HepG2 (cell line): Measurements from ENCODE around the gene UGCG. TPM values are rescaled to one million over a fixed set of nuclear protein-coding genes. Genes with fewer than 3 reads are reported as not detected.
A peak's percentile ranks its signal among the peaks of the same experiment; 100 is the strongest.

ENCODE experiments used
- ATAC-seq: fragments of 200-7000 bp; cut with Tn5 transposase; 3 replicates; pipeline ENCODE4 v1.9.1; 2020; ENCODE audit warnings: mild to moderate bottlenecking, moderate library complexity
- BruUV-seq: library from RNA; stranded (reverse); fragments of 400-500 nt; replicated peaks from 2 replicates; lab custom pipeline; 2021; lab: Mats Ljungman, UMichigan
- CTCF ChIA-PET: fragments of 300-600 bp; formaldehyde crosslinking; extraction: SDS; loops from one replicate; lab custom pipeline; 2021; ENCODE audit warnings: low total read pairs, inconsistent platforms, low intra/inter-chr PET ratio; lab: Yijun Ruan, JAX
- POLR2A ChIA-PET: fragments of 350-600 bp; sonication (Branson Sonifier 250); formaldehyde crosslinking; loops from one replicate; lab custom pipeline; 2020; ENCODE audit warnings: antibody characterized with exemption, inconsistent platforms; lab: Yijun Ruan, JAX
- DNase-seq: peaks from one replicate; pipeline ENCODE4 v3.0.0-alpha.2; 2015; ENCODE audit warnings: low spot score
- FAIRE-seq: peaks from 3 replicates; lab custom pipeline; 2011; peaks lifted over from hg19 to GRCh38; lab: Jason Lieb, UNC
- H2AFZ ChIP-seq: one replicate; pipeline ENCODE4 v1.6.1; 2011; ENCODE audit warnings: low read length, inconsistent platforms
- H3K27ac ChIP-seq: fragments of 300-600 bp; 3 replicates; pipeline ENCODE4 v1.8.0; 2011; ENCODE audit warnings: mixed run types, mild to moderate bottlenecking, mixed read lengths, low read length, inconsistent platforms; ENCODE audit not compliant: insufficient read depth; ENCODE audit errors: extremely low read length
- H3K27me3 ChIP-seq, 2 experiments: fragments of 200-600 bp in 1 of 2; 2 replicates in 1 of 2; 3 replicates in 1 of 2; pipeline versions ENCODE4 v1.6.0 to v1.8.0; 2011; ENCODE audit warnings: low read length in 2 of 2, mild to moderate bottlenecking in 2 of 2, moderate library complexity in 2 of 2, inconsistent platforms in 1 of 2; ENCODE audit not compliant: insufficient read depth in 2 of 2, control insufficient read depth in 1 of 2
- H3K36me3 ChIP-seq, 2 experiments: fragments of 200-600 bp in 1 of 2; replicated peaks in 1 of 2; 2 replicates in 1 of 2; 3 replicates in 1 of 2; pipeline versions ENCODE4 v1.5.1 to v1.8.0; 2011; ENCODE audit warnings: low read length in 2 of 2, inconsistent platforms in 1 of 2; ENCODE audit not compliant: insufficient read depth in 2 of 2, control insufficient read depth in 1 of 2
- H3K4me1 ChIP-seq: 2 replicates; pipeline ENCODE4 v1.5.1; 2012; ENCODE audit warnings: low read length, inconsistent platforms; ENCODE audit not compliant: insufficient read depth
- H3K4me2 ChIP-seq: 2 replicates; pipeline ENCODE4 v1.6.0; 2011; ENCODE audit warnings: low read depth, low read length, inconsistent platforms
- H3K4me3 ChIP-seq, 3 experiments: fragments of 200-600 bp in 1 of 3; sonication (generic), shearing (Covaris generic) in 1 of 3; replicated peaks in 1 of 3; 2 replicates each; pipeline ENCODE4 v1.5.1; 2011 to 2016; ENCODE audit warnings: low read length in 3 of 3, inconsistent platforms in 2 of 3, low read depth in 2 of 3, mild to moderate bottlenecking in 2 of 3, control low read depth in 1 of 3, mixed read lengths in 1 of 3; ENCODE audit not compliant: insufficient read depth in 1 of 3
- H3K79me2 ChIP-seq: one replicate; pipeline ENCODE4 v1.6.1; 2011; ENCODE audit warnings: low read length, inconsistent platforms; ENCODE audit not compliant: insufficient read depth
- H3K9ac ChIP-seq: 2 replicates; pipeline ENCODE4 v1.6.0; 2011; ENCODE audit warnings: mild to moderate bottlenecking, low read depth, low read length, inconsistent platforms; ENCODE audit not compliant: insufficient read depth
- H3K9me3 ChIP-seq: 2 replicates; pipeline ENCODE4 v1.5.1; 2012; ENCODE audit warnings: mild to moderate bottlenecking, low read length
- H4K20me1 ChIP-seq: 2 replicates; pipeline ENCODE4 v1.6.0; 2011; ENCODE audit warnings: inconsistent platforms, mild to moderate bottlenecking, low read length, moderate library complexity; ENCODE audit not compliant: insufficient read depth
- BCL6 ChIP-seq: IDR thresholded peaks from 2 replicates; pipeline ENCODE4 v1.6.1; 2016; ENCODE audit warnings: missing genetic modification reagents, missing compliant biosample characterization
- FOSL2 ChIP-seq: sonication (generic); formaldehyde crosslinking; IDR thresholded peaks from 2 replicates; pipeline ENCODE4 v1.4.0; 2020; ENCODE audit warnings: missing genetic modification reagents
- HBP1 ChIP-seq: IDR thresholded peaks from 2 replicates; pipeline ENCODE4 v1.6.1; 2016; ENCODE audit warnings: low read depth, control low read depth
- MZF1 ChIP-seq: sonication (generic); formaldehyde crosslinking; IDR thresholded peaks from 2 replicates; pipeline ENCODE4 v1.8.1; 2023; ENCODE audit warnings: mild to moderate bottlenecking, missing genetic modification reagents, borderline replicate concordance
- RFX5 ChIP-seq: IDR thresholded peaks from 2 replicates; pipeline ENCODE4 v1.6.1; 2011; ENCODE audit warnings: low read depth, low read length, improper control_type of control experiment
- ZNF576 ChIP-seq: sonication (generic); formaldehyde crosslinking; IDR thresholded peaks from 2 replicates; pipeline ENCODE4 v1.4.0; 2020; ENCODE audit warnings: mild to moderate bottlenecking, missing genetic modification reagents
- WGBS: methylation state at CpG from one replicate; pipeline ENCODE4 v1.1.6; 2017; ENCODE audit warnings: low lambda C conversion rate; 5-methylcytosine and 5-hydroxymethylcytosine counted together
- in situ Hi-C: cut with HindIII; loops from 2 replicates; pipeline ENCODE4 v1.10.0; 2017; ENCODE audit warnings: low pct_unique_long_range_greater_than_20kb; ENCODE audit not compliant: extremely low pct_ligation_motif_present
- intact Hi-C: fragments of 100-400 bp; cut with micrococcal nuclease; formaldehyde crosslinking; loops from one replicate; pipeline ENCODE4 v1.10.0; 2022; ENCODE audit not compliant: unreplicated experiment
- polyA plus RNA-seq, 8 experiments: library from polyadenylated mRNA; depleted of rRNA in 3 of 8; stranded (reverse) in 7 of 8; unstranded in 1 of 8; fragments of >200 nt; fragmentation: Illumina TruSeq in 4 of 8; extraction: Trizol in 4 of 8; gene quantifications; 2 replicates each; pipeline versions ENCODE4 v1.2.1 to v1.2.3, GENCODE V29; 2011 to 2016; ENCODE audit warnings: low read depth in 4 of 8, missing spikeins in 1 of 8, mixed read lengths in 1 of 8; ENCODE audit not compliant: insufficient read depth in 1 of 8
- total RNA-seq, 5 experiments: library from RNA; depleted of rRNA; stranded (reverse); fragments of >200 nt; fragmentation: Illumina TruSeq; extraction: Trizol; gene quantifications; 2 replicates each; pipeline ENCODE4 v1.2.3, GENCODE V29; 2016; ENCODE audit warnings: low read depth in 1 of 5
- TF ChIP-seq, protein P1 (sequence below): sonication (generic); formaldehyde crosslinking; IDR thresholded peaks from 2 replicates; pipeline ENCODE4 v1.4.0; 2020; ENCODE audit warnings: missing genetic modification reagents
- TF ChIP-seq, protein P2 (sequence below): IDR thresholded peaks from 2 replicates; pipeline ENCODE4 v1.6.1; 2016; ENCODE audit warnings: mild to moderate bottlenecking, missing biosample characterization, missing genetic modification reagents

Gene UGCG
- total and polyA plus RNA-seq, 2 of the 13 experiments (the other 11 are each of a cell fraction or from before 2014, with no cell fraction given), result 10.5 to 13.9 TPM

DNA sequence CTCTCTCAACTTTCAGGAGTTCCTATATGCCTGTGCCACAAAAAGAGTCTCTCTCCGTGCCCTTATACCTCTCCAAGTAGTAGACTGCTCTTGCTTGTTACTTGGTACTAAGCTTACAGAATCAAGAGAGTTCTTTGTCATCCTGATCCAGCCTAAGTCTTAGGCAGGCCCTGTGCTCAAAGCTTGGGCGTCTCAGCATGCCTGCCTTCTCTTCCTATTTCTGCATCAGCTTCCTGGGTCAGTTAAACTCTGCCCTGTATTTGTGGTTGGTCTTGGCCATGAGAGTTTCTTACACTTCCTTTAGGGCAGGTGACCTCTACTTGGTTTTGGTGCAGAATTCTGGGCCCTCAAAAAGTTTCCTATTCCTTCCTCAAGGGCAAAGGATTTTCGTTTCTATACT is 33.0 kb upstream of the UGCG start:
- no peaks in the 10 kb centered on the region for H3K36me3 ChIP-seq
- no peaks in the 10 kb centered on the region for H3K9me3 ChIP-seq
- in situ Hi-C loops, result no loop called here
- DNase-seq (no peak), FAIRE-seq (no peak), ATAC-seq (no peak)
- ChIA-PET POLR2A (no interaction called here), CTCF (no interaction called here)
- H4K20me1 ChIP-seq, result no peaks in the 10 kb centered on the region
- H3K27me3 ChIP-seq, result peaks cover 0 to 7% of the 10 kb centered on the region in 2 experiments; a peak in 1 of 5 replicates
- no peak for TF ChIP-seq BCL6
- no peak for TF ChIP-seq HBP1 (CRISPR knock-in tag)
- TF ChIP-seq, protein P1, sequence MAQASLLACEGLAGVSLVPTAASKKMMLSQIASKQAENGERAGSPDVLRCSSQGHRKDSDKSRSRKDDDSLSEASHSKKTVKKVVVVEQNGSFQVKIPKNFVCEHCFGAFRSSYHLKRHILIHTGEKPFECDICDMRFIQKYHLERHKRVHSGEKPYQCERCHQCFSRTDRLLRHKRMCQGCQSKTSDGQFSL (CRISPR knock-in tag), result no peak
- TF ChIP-seq, protein P2, sequence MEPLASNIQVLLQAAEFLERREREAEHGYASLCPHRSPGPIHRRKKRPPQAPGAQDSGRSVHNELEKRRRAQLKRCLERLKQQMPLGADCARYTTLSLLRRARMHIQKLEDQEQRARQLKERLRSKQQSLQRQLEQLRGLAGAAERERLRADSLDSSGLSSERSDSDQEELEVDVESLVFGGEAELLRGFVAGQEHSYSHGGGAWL (CRISPR knock-in tag), result no peak
- no peak for TF ChIP-seq MZF1 (CRISPR knock-in tag)
- intact Hi-C loops, result no loop called here
- 4% methylated on average over 3 of the region's 3 CpGs for WGBS
- H3K79me2 ChIP-seq, result no peaks in the 10 kb centered on the region
- H3K4me1 ChIP-seq, result no peaks in the 10 kb centered on the region
- BruUV-seq, result no TSS peak
- H3K27ac ChIP-seq, result no peak overlapping the region
- no peak overlapping the region for H3K4me2 ChIP-seq
- H3K9ac ChIP-seq, result no peak overlapping the region
- no peak overlapping the region for H3K4me3 ChIP-seq
- no peak overlapping the region for H2AFZ ChIP-seq

DNA sequence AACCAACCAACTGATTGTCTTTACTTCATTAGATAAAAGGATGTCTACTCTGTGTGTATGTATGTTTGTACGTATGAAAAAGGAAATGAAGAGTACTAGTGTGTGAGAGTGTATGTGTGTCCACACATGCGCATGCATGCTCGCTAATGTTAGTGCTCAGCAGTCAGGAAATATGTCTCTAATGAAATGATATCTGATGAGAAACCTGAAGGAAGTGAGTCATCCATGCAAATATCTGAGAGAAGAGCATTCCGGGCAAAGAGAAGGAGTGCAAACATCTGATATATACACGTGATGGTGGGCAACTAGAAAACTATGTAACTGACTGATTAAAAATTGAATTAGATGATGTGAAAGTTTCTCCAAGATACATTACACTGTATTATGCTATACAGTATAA is 29.6 kb upstream of the UGCG start:
- POLR2A ChIA-PET, result no interaction called here
- CTCF ChIA-PET, result no interaction called here
- peak; percentile 6 for DNase-seq
- ATAC-seq, result no peak
- Histone ChIP-seq H3K4me1 (no peaks in the 10 kb centered on the region), H3K4me3 (no peak overlapping the region), H3K9me3 (no peaks in the 10 kb centered on the region), H3K4me2 (no peak overlapping the region), H3K27ac (no peak overlapping the region), H4K20me1 (no peaks in the 10 kb centered on the region), H3K27me3 (peaks cover 0 to 7% of the 10 kb centered on the region in 2 experiments; a peak in 1 of 5 replicates), H3K79me2 (no peaks in the 10 kb centered on the region), H3K36me3 (no peaks in the 10 kb centered on the region), H3K9ac (no peak overlapping the region), H2AFZ (no peak overlapping the region)
- in situ Hi-C loops (no loop called here), intact Hi-C loops (no loop called here)
- 45% methylated on average over 5 of the region's 5 CpGs for WGBS
- no peak for FAIRE-seq
- TF ChIP-seq RFX5 (no peak), FOSL2 (CRISPR knock-in tag) (peak; percentile 36), ZNF576 (CRISPR knock-in tag) (no peak)
- no TSS peak for BruUV-seq
